ENCODE results near the gene RALY.

- TF ChIP-seq CTCF (IDR thresholded peaks at IDR 0.05; ENCODE audit: poor library complexity) (no peak), EZH2 (IDR thresholded peaks at IDR 0.05; ENCODE audit: borderline replicate concordance) (no peak), EZH2phosphoT487 (IDR thresholded peaks at IDR 0.05; ENCODE audit: low read depth, severe bottlenecking, unreplicated experiment) (no peak)
These were observed 5.4 kb downstream of the RALY start for GRCh38 chr20:33999025-33999649.

All from hepatocyte (in vitro differentiated cells).